ENCODE data around the gene TTC23L. TPM values are rescaled to one million over a fixed set of nuclear protein-coding genes. Genes with fewer than 3 reads are reported as not detected.

TTC23L gene
- total RNA-seq, 4 donors from 2014 or later, result not detected

- H3K4me1 ChIP-seq, result no peaks in the 10 kb centered on the region
- no peak for DNase-seq
- H3K36me3 ChIP-seq, result no peaks in the 10 kb centered on the region
- no peaks in the 10 kb centered on the region for H3K9me3 ChIP-seq
- no peak overlapping the region for H3K27ac ChIP-seq
- no peak overlapping the region for H3K4me3 ChIP-seq
- H3K27me3 ChIP-seq, result no peaks in the 10 kb centered on the region
- TF ChIP-seq CTCF (IDR thresholded peaks at IDR 0.05) (no peak), POLR2A (IDR thresholded peaks at IDR 0.05) (no peak)
Observed at GRCh38 chr5:34803974-34804732, 34.8 kb upstream of the TTC23L start.

GRCh38 chr5:34804913-34805312 lies 34.1 kb upstream of the TTC23L start:
- Histone ChIP-seq H3K4me3 (no peak overlapping the region), H3K4me1 (no peaks in the 10 kb centered on the region), H3K27ac (no peak overlapping the region), H3K9me3 (no peaks in the 10 kb centered on the region), H3K36me3 (no peaks in the 10 kb centered on the region), H3K27me3 (no peaks in the 10 kb centered on the region)
- no peak for TF ChIP-seq POLR2A (IDR thresholded peaks at IDR 0.05)
- no peak for TF ChIP-seq CTCF (IDR thresholded peaks at IDR 0.05)
- DNase-seq, result no peak

- no peaks in the 10 kb centered on the region for H3K9me3 ChIP-seq
- DNase-seq, result no peak
- H3K27me3 ChIP-seq, result no peaks in the 10 kb centered on the region
- H3K4me3 ChIP-seq, result no peak overlapping the region
- TF ChIP-seq CTCF (IDR thresholded peaks at IDR 0.05) (no peak), POLR2A (IDR thresholded peaks at IDR 0.05) (no peak)
- H3K4me1 ChIP-seq, result no peaks in the 10 kb centered on the region
- H3K27ac ChIP-seq, result no peak overlapping the region
- H3K36me3 ChIP-seq, result no peaks in the 10 kb centered on the region
Observed at GRCh38 chr5:34806532-34806931, 32.4 kb upstream of the TTC23L start.

- no peaks in the 10 kb centered on the region for H3K4me1 ChIP-seq
- H3K4me3 ChIP-seq, result no peak overlapping the region
- H3K36me3 ChIP-seq, result no peaks in the 10 kb centered on the region
- H3K27me3 ChIP-seq, result no peaks in the 10 kb centered on the region
- no peaks in the 10 kb centered on the region for H3K9me3 ChIP-seq
- no peak for TF ChIP-seq CTCF (IDR thresholded peaks at IDR 0.05)
- TF ChIP-seq POLR2A (IDR thresholded peaks at IDR 0.05), result no peak
- no peak for DNase-seq
- no peak overlapping the region for H3K27ac ChIP-seq
Observed at GRCh38 chr5:34811706-34812105, 27.3 kb upstream of the TTC23L start.

GRCh38 chr5:34813509-34813908 lies 25.5 kb upstream of the TTC23L start:
- Histone ChIP-seq H3K27me3 (no peaks in the 10 kb centered on the region), H3K4me1 (no peaks in the 10 kb centered on the region), H3K36me3 (no peaks in the 10 kb centered on the region), H3K4me3 (no peak overlapping the region), H3K9me3 (no peaks in the 10 kb centered on the region), H3K27ac (no peak overlapping the region)
- no peak for DNase-seq
- TF ChIP-seq CTCF (IDR thresholded peaks at IDR 0.05) (no peak), POLR2A (IDR thresholded peaks at IDR 0.05) (no peak)
